GM12801 (cell line): ENCODE measurements around the gene IL17RD.

ENCODE experiments used
- TF ChIP-seq, protein P1 (sequence below): IDR thresholded peaks from one replicate; pipeline ENCODE4 v1.5.1; 2011; ENCODE audit warnings: control low read depth; ENCODE audit not compliant: insufficient read length; ENCODE audit errors: extremely low read depth

Gene IL17RD

DNA sequence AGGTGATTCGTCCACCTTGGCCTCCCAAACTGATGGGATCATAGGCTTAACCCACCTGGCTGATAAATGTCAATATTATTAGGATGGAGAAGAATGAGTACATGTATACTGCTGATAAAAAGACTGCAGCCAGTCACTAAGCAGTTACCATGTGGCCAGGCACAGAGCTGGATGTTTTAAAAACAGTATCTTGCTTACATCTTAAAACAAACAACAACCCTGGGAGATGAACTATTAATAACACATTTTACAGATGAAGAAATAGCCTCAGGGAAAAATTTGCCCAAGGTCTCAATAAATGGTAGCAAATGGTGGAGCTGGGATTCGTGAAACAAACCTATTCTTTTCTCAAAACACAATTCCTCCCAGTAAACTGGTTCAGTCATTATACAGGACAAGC lies 18.1 kb downstream of the IL17RD start:
- TF ChIP-seq, protein P1, sequence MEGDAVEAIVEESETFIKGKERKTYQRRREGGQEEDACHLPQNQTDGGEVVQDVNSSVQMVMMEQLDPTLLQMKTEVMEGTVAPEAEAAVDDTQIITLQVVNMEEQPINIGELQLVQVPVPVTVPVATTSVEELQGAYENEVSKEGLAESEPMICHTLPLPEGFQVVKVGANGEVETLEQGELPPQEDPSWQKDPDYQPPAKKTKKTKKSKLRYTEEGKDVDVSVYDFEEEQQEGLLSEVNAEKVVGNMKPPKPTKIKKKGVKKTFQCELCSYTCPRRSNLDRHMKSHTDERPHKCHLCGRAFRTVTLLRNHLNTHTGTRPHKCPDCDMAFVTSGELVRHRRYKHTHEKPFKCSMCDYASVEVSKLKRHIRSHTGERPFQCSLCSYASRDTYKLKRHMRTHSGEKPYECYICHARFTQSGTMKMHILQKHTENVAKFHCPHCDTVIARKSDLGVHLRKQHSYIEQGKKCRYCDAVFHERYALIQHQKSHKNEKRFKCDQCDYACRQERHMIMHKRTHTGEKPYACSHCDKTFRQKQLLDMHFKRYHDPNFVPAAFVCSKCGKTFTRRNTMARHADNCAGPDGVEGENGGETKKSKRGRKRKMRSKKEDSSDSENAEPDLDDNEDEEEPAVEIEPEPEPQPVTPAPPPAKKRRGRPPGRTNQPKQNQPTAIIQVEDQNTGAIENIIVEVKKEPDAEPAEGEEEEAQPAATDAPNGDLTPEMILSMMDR, result no peak

DNA sequence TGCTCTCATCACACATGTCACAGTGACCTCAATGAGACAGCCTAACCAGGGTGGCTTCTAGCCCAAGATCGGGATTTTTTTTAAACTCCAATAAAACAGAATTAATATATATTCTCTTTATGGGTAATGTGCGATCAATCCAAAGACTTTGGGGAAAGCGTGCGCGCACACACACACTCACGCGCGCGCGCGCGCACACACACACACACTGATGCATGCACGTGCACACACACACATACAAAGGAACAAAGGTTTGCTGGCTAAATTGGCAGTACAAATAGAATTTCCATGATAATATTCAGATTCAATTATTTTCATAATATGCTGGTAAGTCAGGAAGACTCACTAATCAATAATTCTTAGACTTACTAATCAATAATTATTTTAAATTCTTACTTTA lies 19.3 kb downstream of the IL17RD start:
- TF ChIP-seq, protein P1, result no peak

DNA sequence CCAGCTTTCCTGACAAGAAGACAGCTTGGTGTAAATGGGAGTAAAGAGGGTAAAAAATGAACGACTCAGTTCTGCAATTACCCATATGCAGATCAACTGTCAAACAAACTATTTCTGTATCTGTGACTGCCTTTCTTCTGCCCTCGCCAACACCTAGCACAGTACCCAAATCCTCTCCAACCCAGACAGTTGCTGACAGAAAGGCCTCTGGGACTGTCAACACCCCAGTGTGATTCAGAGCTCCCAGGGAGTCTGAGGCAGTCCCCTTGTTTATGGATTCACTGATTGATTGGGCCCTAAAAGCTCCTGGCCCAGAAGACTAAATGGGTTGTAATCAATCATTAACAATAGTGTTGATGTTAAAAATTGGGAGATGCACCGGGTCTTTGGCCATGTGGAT lies 20.2 kb downstream of the IL17RD start:
- TF ChIP-seq, protein P1, result no peak

DNA sequence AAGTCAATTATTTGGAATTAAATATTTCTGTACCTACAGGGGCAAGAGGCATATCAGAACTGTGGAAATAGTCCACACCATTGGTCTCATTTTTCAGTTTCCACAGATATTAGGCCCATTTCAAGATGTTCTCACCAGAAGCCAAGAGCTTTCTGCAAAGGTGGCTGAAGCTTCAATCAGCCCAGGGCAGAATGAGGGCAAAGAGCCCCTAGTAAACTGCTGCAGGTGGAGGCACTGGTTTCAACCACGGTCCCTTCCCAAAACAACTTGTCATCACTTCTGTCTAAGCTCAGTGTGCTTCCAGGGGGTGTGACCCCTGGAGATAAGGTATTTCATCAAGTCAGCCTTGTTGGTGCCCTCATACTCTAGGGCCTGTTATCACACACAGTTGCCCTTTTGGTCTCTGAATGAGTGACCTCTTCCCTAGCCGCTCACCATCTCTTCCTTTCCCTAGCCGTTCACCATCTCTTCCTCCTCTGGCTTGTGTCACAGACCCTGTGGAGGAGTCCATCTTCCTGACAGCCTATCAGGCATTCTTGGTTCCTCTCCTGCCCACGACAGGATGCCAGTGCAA lies 21.2 kb downstream of the IL17RD start:
- TF ChIP-seq, protein P1, result no peak

DNA sequence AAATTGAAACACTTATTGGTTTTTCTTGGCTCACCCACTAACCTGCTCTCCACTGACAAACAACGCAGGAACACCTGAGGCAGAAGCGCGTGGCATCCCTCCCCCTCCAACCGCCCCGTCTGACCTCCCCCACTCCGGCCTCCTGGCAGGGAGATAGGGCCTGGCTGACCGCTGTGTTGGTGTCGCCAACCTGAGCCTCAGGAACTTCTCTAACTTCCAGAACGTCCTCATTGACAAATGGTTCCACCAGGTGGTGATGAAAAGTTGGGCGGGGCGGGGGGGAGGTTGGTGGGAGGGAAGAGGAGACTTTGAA lies 22.8 kb downstream of the IL17RD start:
- TF ChIP-seq, protein P1, result no peak

DNA sequence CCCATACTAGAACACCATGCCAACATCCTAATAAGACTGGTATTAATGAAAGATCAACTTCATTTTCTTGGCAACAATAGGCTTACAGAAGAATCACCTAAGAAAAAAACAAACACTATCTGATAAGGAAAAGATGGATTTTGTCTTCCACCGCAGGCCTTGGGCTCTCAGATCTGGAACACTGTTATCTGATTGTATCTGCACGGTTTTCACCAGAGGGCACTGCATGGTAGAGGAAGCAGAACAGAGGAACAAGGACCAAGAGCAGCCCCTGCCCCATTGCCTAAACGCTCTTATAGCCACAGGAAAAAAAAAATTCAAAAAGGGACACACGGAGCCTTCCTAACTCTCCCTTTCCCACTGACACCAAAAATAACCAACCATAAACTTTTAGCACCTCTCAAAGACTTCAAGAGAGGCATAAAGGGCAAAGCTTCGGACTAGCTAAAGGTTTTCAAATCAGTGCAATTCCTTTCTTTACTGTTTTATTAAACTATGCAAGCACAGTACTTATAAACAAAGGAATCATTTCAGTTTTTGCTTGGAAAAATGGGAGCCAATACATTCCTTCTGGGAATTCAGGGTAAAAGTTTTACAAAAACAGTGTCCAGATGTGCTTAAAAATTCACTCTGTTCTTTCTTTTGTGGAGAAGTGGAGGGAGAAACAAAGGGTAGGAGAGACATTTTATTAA lies 23.3 kb downstream of the IL17RD start:
- TF ChIP-seq, protein P1, result no peak

DNA sequence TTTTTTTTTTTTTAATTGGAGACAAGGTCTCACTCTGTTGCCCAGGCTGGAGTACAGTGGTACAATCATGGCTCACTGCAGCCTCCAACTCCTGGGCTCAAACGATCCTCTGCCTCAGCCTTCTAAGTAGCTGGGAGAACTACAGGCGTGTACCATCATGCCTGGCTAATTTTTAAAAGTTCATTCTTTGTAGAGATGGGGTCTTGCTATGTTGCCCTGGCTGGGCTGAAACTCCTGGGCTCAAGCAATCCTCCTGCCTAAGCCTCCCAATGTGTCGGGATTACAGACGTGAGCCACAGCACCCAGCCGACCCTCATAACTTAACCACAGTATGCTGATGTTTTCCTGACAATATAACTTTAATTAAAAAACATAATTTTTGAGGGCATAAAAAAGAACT lies 24.3 kb downstream of the IL17RD start:
- TF ChIP-seq, protein P1, result no peak
